Ishikawa (cell line): ENCODE data around the gene NAA20.

Experiments used
- CEBPB ChIP-seq: IDR thresholded peaks from 2 replicates; pipeline ENCODE4 v1.6.1; 2012
- CREB1 ChIP-seq: IDR thresholded peaks from 2 replicates; pipeline ENCODE4 v1.6.1; 2012; ENCODE audit warnings: low read depth
- EGR1 ChIP-seq: IDR thresholded peaks from 2 replicates; pipeline ENCODE4 v1.6.1; 2012
- EP300 ChIP-seq: IDR thresholded peaks from 2 replicates; pipeline ENCODE4 v1.6.1; 2012; ENCODE audit warnings: borderline replicate concordance
- FOXM1 ChIP-seq: IDR thresholded peaks from 2 replicates; pipeline ENCODE4 v1.6.1; 2012; ENCODE audit warnings: low read depth, borderline replicate concordance
- NFIC ChIP-seq: IDR thresholded peaks from 2 replicates; pipeline ENCODE4 v1.6.1; 2012
- RAD21 ChIP-seq: IDR thresholded peaks from 2 replicates; pipeline ENCODE4 v1.6.1; 2012; ENCODE audit warnings: low read depth
- REST ChIP-seq: IDR thresholded peaks from 2 replicates; pipeline ENCODE4 v1.6.1; 2012; ENCODE audit warnings: low read depth, mild to moderate bottlenecking
- TAF1 ChIP-seq: IDR thresholded peaks from 2 replicates; pipeline ENCODE4 v1.6.1; 2012; ENCODE audit warnings: low read depth, mild to moderate bottlenecking
- TCF12 ChIP-seq: IDR thresholded peaks from 2 replicates; pipeline ENCODE4 v1.6.1; 2012; ENCODE audit warnings: low read depth
- TEAD4 ChIP-seq: IDR thresholded peaks from 2 replicates; pipeline ENCODE4 v1.6.1; 2012
- YY1 ChIP-seq: IDR thresholded peaks from 2 replicates; pipeline ENCODE4 v1.6.1; 2012; ENCODE audit warnings: low read depth
- ZBTB7A ChIP-seq: IDR thresholded peaks from 2 replicates; pipeline ENCODE4 v1.6.1; 2012; ENCODE audit warnings: low read depth
- TF ChIP-seq, protein P1 (sequence below): IDR thresholded peaks from 2 replicates; pipeline ENCODE4 v1.6.1; 2012
- TF ChIP-seq, protein P2 (sequence below): IDR thresholded peaks from 2 replicates; pipeline ENCODE4 v1.6.1; 2012

The NAA20 gene

GRCh38 chr20:19992996-19993908 is 23.9 kb upstream of the NAA20 start:
- no peak for TF ChIP-seq NFIC
- TF ChIP-seq TEAD4 = peak; percentile 76
- TF ChIP-seq, protein P1, sequence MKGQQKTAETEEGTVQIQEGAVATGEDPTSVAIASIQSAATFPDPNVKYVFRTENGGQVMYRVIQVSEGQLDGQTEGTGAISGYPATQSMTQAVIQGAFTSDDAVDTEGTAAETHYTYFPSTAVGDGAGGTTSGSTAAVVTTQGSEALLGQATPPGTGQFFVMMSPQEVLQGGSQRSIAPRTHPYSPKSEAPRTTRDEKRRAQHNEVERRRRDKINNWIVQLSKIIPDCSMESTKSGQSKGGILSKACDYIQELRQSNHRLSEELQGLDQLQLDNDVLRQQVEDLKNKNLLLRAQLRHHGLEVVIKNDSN = peak; percentile 90

GRCh38 chr20:19993958-19994669 is 23.0 kb upstream of the NAA20 start:
- TF ChIP-seq CREB1 (no peak), EGR1 (no peak), REST (no peak), NFIC (no peak), TCF12 (no peak), YY1 (no peak), CEBPB (no peak), EP300 (no peak), TEAD4 (no peak), TAF1 (no peak), RAD21 (no peak), FOXM1 (no peak), ZBTB7A (no peak)
- TF ChIP-seq, protein P2, sequence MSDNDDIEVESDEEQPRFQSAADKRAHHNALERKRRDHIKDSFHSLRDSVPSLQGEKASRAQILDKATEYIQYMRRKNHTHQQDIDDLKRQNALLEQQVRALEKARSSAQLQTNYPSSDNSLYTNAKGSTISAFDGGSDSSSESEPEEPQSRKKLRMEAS = no peak
- TF ChIP-seq, protein P1 = no peak

GRCh38 chr20:19995220-19995863 is 21.8 kb upstream of the NAA20 start:
- TF ChIP-seq CEBPB (no peak), CREB1 (no peak), RAD21 (peak; percentile 78), FOXM1 (no peak), EP300 (no peak), ZBTB7A (no peak), REST (no peak)
- TF ChIP-seq, protein P1 = no peak

GRCh38 chr20:19996222-19996621 is 20.9 kb upstream of the NAA20 start:
- TF ChIP-seq TAF1 = no peak
- TF ChIP-seq EGR1 = no peak
- TF ChIP-seq YY1 = no peak
- TF ChIP-seq CEBPB = no peak
- TF ChIP-seq RAD21 = no peak
- TF ChIP-seq TCF12 = no peak
- no peak for TF ChIP-seq FOXM1
- TF ChIP-seq NFIC = no peak
- no peak for TF ChIP-seq REST
